ENCODE measurements around the gene B3GNT5. TPM values are rescaled to one million over a fixed set of nuclear protein-coding genes. Genes with fewer than 3 reads are reported as not detected.

The B3GNT5 gene
- total RNA-seq, 1 donor from 2014 or later: 3.2 TPM

DNA sequence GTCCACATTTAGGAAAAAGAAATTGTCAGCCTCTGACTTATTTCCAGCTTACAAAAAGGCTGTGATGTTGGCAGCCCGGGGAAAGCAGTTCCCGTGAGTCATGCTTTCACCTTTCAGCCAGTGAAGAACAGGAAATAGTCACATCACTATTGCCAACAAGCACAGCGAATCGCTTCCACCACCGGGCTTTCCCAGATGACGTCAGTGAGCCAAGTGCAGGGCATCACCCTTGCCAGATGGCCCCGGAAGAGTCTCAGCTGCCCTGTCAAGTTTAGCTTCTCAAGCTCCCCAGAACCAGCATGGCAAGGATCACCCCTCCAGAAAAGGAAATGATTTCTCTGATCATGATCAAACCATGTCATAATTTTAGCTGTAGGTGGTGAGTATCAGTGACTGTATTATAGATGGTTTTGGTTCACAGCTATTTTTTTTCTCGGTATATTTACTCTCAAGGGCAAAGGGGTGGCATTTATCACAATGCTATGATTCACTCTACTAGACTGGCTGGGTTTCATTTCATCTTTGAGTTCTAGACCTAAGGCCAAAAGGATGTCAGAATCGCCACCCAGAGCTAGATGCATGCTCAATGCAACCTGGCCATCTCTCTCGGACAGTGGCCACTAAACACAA lies 32.9 kb downstream of the B3GNT5 start:
- peak; percentile 94 for DNase-seq (ENCODE audit: low spot score)
- intact Hi-C loops (cut with DNase I): no loop called here

DNA sequence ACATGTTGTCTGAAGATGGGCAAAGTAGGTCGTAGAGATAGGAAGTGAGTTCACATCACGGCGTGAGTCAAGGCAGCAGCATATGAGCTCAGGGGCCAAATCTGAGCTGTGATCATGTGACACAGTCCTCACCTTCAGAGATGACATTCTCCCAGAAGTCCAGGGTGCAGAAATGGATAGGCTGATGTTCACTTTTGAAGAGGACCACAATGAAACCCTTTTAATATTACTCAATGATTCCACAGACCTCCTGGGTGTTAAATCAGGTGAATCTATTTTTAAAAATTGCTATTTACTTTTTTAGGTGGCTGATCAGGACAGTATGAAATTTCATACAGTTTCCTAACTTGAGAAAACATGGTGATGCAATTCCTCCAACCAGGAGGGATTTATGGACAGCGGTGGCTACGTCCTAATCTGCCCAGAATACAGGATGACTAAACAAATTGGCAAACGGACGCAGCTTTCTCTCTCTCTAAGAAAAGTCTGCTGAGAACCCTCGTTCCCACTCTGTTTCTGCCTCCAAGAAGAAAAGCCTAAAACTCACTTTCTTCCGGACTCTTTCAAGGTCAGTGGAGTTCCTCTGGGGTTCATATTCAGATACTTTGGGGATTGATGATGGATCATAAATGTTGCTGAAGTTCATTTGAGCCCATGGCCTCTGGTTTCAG lies 34.4 kb downstream of the B3GNT5 start:
- intact Hi-C loops (cut with DNase I): no loop called here
- DNase-seq (ENCODE audit: low spot score): no peak

GRCh38 chr3:183288117-183288516 lies 35.1 kb downstream of the B3GNT5 start:
- no peak for DNase-seq (ENCODE audit: low spot score)
- intact Hi-C loops (cut with DNase I): no loop called here

DNA sequence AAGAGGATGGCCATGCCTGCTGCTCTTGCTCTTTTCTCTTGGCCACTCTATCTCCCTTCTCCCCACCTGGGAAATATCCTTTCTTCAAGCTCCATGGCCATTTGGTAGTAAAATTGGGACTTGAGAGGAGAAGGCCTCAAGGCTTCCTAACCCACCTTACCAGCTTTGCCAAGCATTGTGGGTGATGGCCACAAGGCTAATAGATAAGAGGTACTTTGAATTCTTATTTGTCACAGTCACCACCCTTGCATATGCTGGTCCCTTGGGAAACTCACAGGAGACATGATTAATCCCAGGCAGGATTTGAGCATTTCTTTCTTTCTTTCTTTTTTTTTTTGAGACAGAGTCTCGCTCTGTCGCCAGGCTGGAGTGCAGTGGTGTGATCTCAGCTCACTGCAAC lies 37.2 kb downstream of the B3GNT5 start:
- DNase-seq (ENCODE audit: low spot score): no peak
- intact Hi-C loops (cut with DNase I): no loop called here

- intact Hi-C loops (cut with DNase I): no loop called here
- DNase-seq (ENCODE audit: low spot score): no peak
Measured at GRCh38 chr3:183291497-183292031, 38.5 kb downstream of the B3GNT5 start.

- intact Hi-C loops (cut with DNase I): no loop called here
- DNase-seq (ENCODE audit: low spot score): no peak
Measured at GRCh38 chr3:183293966-183294365, 40.9 kb downstream of the B3GNT5 start.

DNA sequence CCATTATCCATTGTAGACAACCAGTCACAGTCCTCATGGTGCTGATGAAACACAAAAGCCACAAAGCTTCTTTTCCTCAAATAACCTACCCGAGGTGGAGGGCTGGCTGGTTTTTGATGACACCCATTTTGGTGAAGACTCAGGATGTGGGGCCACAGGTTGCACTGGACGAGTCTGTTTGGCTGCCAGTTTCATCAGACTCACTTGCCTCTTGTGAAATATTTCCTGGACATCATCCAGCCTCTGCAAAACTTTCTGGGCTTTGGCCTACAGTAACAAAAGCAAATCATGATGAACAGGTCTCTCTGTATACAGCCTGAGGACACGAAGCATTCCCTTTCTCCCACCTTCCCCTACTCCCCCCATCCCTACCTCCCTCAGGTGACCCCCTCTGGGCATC lies 42.2 kb downstream of the B3GNT5 start:
- no peak for DNase-seq (ENCODE audit: low spot score)
- intact Hi-C loops (cut with DNase I): no loop called here

DNA sequence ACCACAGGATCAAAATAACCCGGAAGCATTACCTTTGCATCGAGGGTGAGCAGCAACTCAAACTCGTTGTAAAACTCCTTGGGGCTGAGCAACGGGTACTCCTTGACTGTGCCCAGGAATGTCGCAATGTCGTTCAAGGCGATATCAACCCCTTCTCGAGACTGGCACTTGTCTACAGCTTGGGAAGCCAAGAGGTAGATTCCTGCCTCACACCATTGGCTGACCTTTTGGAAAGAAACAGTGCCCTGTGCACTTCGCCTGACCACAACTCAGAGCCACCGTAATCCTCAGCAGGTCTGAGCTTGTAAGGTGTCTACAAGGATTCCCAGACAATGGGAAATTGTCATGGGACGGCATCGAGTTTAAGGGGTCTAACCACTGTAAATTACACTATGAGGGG lies 43.9 kb downstream of the B3GNT5 start:
- DNase-seq (ENCODE audit: low spot score): no peak
- intact Hi-C loops (cut with DNase I): no loop called here

- intact Hi-C loops (cut with DNase I): no loop called here
- DNase-seq (ENCODE audit: low spot score): peak; percentile 90
Measured at GRCh38 chr3:183298701-183299153, 45.7 kb downstream of the B3GNT5 start.

DNA sequence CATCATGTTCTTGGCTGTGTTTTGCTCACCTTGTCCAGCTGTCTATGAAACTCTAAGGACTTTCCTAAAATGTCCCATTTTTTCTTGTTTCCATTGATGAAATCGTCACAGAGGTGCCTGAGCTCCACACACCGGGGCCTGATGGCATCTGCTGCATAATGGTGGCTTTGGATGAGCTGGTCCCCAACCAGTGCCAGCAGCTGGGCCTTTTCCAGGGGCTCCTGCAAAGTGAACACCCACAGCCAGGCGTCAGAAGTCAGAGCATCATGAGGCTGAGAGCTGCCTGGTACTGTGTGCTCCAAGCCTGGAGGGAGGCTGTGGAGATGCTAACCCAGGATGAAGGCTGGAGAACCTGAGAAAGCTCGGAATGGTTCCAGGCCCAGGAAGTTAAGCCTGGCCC lies 46.9 kb downstream of the B3GNT5 start:
- intact Hi-C loops (cut with DNase I): no loop called here

DNA sequence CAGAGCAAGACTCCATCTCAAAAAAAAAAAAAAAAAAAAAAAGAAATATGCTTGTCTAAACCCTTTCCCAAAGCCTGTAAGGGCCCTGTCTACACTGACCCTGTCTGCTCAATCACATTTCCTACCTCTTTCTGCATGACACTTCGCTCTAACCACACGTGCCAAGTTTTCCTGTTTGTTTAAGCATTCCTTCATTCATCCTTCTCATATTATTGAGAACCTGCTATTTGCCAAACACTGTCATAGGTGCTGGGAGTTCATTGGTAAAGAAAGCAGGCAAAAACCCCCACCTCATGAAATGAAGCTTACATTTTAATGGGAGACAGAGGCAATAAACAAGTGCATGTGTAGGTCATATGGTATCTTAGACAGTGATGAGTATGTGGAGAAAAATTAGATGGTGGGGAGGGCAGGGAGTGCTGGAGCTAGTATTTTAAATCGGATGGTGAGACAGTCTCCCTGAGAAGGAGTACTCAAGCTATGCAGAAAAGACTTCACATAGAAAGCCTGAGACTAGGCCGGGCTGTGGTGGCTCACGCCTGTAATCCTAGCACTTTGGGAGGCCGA lies 48.0 kb downstream of the B3GNT5 start:
- intact Hi-C loops (cut with DNase I): no loop called here
- DNase-seq (ENCODE audit: low spot score): no peak

More for the DNA sequence above, 46.9 kb downstream of the B3GNT5 start:
- DNase-seq (ENCODE audit: low spot score): no peak

DNA sequence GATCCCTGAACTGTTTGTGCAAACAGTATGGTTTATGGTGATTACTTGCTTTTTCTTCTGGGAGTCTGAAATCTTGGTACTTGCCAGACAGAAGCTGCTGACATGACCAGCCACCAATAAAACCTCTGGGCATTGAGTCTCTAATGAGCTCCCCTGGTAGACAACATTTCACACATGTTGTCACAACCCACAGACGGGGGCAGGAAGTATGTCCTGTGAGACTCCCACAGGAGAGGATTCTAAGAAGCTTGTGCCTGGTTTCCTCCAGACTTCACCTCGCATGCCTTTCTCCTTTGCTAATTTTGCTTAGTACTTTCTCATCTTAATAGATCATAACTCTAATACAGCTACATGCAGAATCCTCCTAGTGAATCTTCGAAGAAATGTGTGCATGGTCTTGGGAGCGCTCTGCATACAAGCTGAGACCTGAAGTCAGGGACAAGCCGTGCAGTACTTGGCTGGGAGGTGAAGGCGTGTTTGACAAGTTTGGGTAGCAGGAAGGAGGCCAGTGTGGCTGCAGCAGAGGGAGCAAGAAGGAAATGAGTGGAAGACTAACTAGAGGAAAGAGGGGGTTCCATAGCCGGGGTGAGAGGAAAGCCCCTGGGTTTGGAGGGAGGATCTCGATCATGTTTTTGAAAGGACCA lies 49.0 kb downstream of the B3GNT5 start:
- intact Hi-C loops (cut with DNase I): no loop called here
- no peak for DNase-seq (ENCODE audit: low spot score)

DNA sequence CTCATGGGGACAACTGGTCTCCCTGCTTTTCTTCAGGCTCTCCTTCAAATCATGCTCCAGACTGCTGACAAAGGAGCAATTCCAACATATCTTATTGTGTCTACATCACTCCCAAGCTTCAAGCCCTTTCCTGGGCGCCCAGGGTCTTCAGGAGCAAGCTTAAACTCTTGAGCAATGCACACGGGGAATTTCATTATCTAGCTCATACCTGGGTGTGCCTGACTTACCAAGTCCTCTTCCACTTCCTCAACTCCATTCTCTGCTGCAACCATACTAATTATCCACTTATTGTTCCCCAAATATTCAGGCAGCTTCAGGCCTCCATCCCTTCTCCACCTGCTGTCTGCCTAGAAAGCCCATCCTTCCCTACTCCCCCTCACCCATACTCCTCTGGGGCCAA lies 50.6 kb downstream of the B3GNT5 start:
- intact Hi-C loops (cut with DNase I): no loop called here
- no peak for DNase-seq (ENCODE audit: low spot score)

DNA sequence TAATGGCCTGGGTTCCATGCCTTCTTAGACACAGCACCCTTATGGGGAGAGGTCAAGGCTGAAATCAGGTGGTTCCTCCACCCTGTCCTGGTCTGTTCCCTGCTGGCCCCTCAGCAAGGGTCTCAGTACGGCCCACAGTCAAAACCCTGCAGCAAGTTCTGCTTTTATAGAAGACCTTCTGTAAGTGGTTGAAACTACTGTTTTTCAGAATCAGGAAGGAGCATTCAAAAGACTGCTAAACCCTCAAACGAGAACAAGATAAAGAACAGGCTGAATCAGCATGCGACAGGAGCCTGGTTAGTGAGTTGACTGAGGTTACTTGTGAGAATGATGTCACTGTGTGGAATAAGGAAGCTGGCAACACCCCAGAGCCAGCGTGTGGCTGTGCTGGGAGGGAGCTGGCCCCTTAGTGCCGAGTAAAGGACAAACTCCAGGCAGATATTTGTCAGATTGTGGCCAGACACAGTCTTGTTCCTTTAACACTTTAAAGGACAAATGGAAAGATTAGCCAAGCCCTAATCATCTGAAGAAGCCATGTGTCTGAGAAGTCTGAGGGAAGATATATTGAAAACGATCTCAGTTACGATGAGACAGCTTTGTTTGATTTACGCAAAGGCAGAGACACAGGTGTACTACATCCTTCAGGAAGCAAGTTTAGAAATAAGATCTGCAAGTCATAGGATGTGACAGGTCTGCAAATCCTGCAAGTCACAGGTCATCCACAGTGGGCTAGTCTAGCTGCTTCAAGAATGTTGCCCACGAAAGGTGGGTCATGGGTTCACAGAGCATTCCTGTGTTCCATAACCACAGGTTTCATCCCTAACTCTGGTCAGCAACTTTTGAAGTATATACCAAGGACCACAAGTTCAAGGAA lies 54.0 kb downstream of the B3GNT5 start:
- intact Hi-C loops (cut with DNase I): no loop called here
- DNase-seq (ENCODE audit: low spot score): peak; percentile 86

- intact Hi-C loops (cut with DNase I): no loop called here
- DNase-seq (ENCODE audit: low spot score): no peak
Measured at GRCh38 chr3:183307749-183308148, 54.7 kb downstream of the B3GNT5 start.

GRCh38 chr3:183308751-183309150 lies 55.7 kb downstream of the B3GNT5 start:
- intact Hi-C loops (cut with DNase I): no loop called here
- DNase-seq (ENCODE audit: low spot score): no peak

GRCh38 chr3:183309276-183309675 lies 56.2 kb downstream of the B3GNT5 start:
- intact Hi-C loops (cut with DNase I): no loop called here
- no peak for DNase-seq (ENCODE audit: low spot score)

- DNase-seq (ENCODE audit: low spot score): no peak
- intact Hi-C loops (cut with DNase I): no loop called here
Measured at GRCh38 chr3:183310936-183311335, 57.9 kb downstream of the B3GNT5 start.

DNA sequence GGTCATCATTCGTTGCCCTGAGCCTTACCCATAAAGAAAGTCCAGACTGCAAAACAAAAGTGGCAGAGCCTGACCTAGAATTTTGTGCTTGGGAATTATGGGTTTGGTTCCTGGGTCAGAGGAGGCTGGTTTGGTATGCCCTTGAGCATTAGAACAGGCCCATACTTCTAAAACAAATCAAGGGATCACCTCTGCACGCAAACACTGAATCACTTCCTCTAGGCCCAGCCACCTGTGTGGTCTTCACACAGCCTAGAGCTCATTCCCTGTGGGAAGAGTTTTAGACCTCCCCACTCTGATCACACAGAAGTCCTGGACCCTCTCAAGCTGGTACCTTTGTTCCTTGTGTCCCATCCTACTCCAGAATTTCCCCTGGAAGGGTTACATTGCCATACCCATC lies 59.4 kb downstream of the B3GNT5 start:
- DNase-seq (ENCODE audit: low spot score): no peak
- intact Hi-C loops (cut with DNase I): no loop called here

- intact Hi-C loops (cut with DNase I): no loop called here
- DNase-seq (ENCODE audit: low spot score): no peak
Measured at GRCh38 chr3:183313351-183313750, 60.3 kb downstream of the B3GNT5 start.

All from cardiac septum (tissue), 1 donor.